GM21528 (cell line): ENCODE measurements around the gene CDH13.

Source experiments
- ATAC-seq: cut with Tn5 transposase; IDR thresholded peaks from one replicate; pipeline ENCODE4 v1.9.1; 2021; ENCODE audit warnings: mild to moderate bottlenecking, moderate library complexity; ENCODE audit not compliant: unreplicated experiment, low FRiP score

The CDH13 gene

DNA sequence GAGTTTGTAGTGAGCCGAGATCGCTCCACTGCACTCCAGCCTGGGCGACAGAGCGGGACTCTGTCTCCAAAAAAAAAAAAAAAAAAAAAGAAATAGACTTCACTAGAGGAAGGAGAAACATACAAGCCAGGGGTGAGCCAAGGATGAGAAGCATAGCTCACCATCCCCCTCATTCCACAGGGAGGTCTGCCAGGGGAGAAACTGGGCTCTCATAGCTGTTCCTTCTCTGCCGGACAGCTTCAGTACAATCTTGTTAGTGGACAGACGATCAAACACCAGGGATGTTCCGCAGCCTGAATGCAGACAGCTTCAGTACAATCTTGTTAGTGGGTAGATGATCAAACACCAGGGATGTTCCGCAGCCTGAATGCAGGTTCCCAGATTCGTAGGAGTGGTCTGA lies 509.6 kb downstream of the CDH13 start:
- no peak for ATAC-seq

DNA sequence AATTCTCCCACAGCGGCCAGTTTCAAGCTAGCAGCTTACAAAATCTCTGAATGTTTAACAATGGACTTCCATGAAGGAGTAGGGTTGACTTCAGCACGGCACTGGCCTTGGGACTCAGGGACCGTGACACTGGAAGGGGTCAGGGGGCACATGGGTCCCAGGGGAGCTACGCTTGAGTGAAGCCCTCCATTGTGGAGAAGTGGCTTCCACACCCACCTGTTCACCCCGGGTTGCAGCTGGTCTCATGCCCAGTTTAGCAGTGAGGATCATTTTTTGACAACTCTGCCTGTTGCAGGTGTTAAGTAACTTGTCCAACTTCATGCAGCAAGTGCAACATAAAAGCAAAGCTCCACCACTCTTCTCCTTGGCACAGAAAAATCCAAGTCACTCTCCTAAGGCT lies 510.2 kb downstream of the CDH13 start:
- no peak for ATAC-seq

DNA sequence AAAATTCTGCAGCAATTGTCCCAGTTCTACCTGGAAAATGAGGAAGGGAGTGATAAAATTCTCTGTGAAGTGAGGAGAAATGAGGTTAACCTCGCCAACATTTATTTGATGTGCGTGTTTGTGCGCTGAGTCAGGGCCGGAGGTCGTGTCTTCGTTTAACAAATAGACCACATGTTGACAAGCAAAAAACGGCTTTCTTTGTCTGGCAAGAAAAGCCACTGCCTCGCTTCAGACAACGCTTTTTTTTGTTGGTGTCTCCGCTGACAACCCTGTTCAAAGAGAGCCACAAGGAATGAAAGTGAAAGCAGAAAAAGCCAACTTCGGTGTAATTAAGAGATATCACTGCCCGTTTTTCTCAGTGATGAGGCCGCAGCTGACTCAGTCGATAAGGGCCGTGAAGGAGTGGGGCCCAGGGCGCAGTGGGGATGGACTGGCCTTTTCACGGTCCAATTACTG lies 510.6 kb downstream of the CDH13 start:
- ATAC-seq = no peak

DNA sequence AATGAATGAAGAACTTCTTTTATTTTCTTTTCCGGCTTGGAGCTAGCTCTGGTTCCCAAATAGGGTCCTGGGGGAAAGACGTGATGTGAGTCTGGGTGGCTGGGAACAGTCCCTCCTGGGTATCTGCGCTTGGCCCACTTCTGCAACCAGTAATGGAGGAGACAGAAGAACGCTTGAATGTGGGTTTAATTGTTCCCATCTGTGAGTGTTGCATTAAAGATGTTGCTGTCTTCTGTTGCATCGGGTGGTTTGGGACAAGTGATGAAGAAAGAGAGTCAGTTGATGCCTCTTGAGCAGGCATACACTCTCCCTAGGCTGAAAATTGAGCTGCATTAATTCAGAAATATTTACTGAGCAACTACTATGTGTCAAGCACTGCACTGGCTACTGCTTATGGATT lies 511.1 kb downstream of the CDH13 start:
- ATAC-seq = no peak

DNA sequence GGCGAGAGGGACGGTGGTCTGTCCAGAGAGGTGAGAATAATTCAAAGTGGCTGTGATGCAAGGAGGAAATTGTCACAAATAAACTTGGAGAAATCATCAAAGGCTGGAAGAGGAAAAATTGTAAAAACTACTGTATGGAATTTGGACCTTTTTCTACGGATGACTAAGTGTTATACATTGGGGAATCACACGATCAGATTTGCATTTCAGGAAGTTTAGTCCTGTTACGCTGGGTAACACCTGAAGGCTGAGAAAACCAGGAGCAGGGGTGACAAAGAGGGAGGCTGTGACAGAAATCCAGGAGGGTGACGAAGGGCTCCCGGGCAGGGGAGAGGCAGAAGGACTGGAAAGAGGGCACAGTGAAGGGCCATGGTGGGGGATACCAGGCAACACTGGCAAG lies 511.7 kb downstream of the CDH13 start:
- no peak for ATAC-seq

DNA sequence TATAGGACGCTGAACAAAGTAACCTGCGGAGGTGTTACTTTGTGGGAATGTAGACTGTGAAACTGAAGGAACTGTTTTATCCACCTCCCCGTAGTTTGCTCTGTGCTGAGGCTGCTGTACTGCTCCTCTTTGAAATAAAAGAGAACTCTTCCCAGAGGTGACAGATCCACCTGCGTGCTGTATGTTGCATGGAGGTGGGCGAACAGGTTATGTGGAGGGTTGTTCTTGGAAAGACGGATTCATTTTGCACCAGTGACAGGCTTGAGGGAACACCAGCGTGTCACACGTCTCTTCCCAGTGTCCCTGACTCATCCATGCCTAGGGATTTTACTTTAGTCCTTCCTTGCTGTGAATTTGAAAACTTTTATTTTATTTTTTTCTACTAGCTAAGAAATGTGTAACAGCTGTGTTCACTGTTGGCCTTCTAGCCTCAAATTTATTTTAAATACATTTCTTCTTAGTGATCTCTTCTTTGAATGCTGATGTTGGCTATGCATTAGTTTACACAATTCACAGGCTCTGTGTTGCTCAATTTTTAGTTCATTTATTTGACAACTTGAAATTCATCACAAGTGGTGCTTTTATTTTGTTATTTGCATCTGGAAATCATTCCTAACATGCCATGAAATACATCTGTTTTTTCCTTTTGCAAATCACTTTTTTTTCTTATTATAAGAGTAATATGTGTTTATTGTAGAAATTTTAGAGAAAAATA lies 512.4 kb downstream of the CDH13 start:
- no peak for ATAC-seq

DNA sequence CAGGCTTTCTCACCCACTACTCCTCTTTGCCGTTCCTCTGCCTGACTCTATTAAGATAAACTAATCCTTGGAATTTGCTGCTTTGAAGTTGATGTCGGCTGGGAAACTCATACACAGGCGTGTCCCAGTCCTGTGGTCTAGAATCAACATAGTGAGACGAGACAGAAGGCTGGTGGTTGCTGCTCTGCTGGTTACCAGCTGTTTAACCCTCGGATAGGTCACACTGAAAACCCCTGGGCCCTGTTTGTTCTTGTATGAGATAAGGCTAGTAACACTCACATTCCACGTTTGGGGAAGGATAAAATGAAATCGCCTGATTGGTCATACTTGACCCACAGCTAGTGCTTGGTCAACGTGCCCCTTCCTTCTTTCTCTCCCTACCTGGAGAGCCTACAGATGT lies 517.0 kb downstream of the CDH13 start:
- no peak for ATAC-seq

DNA sequence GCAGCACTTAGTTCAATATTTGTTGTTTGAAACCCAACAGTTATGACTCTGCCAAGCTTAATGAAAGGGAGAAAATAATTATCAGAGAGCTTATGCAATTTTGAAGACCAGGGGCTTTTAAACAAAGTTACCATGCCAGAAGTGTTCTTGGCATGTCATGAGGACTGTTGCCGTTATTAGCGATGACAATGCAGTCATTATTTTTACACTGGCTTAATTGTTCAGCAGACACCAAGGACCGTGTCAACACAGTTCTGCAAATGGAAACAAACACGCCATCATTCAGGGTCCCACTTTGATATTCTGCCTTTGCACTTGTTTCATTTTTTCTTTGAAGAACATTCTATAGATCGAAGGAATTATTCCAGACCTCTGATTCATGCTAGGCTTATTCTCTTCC lies 518.5 kb downstream of the CDH13 start:
- no peak for ATAC-seq

DNA sequence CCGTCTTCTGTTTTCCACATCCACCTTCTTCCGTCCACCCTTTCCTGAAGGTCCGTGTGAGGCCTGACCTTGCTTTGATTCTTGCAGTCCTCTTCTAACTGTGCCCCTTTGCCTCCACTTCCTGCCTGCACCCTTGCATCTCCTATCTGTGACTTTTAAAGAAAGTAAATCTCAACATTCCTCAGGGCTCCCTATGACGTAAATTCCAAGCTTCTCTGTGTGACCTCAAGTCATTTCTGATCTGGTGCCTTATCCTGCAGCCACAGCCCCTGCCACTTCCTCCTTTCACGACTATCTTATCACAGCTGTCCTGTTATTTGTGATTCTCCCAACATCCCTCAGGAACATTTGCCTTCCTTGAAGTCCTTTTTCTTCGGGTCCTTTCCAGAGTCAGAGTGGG lies 520.5 kb downstream of the CDH13 start:
- no peak for ATAC-seq

DNA sequence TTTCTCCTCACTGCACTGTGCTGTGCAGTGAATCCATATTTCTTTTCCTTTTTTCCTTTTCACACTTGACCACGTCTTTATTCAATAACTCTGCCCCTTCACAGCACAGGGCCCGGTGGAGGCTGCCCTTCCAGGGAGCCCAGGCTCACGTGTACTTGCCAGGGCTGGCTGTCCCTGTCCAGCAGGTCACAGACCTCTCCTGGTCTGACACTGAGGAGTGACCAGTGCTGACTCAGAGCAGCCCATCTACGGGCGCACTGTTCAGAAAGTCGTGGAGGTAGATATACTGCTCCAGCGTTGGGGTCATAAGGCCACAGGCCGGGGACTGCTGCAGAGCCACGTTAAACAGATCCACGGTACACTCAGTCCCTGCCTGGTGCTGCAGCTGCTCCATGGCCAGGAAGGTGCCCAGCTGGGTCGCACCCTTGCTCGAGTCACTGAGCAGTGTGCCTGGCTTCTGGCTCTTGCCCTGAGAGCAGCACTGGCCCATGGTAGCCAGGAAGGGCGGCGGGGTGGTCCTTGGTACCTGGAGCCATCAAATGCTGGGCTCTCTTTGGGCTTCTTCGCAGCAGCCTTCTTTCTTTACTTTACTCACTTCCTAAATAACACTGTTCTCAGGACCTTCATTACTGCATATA lies 531.7 kb downstream of the CDH13 start:
- no peak for ATAC-seq

DNA sequence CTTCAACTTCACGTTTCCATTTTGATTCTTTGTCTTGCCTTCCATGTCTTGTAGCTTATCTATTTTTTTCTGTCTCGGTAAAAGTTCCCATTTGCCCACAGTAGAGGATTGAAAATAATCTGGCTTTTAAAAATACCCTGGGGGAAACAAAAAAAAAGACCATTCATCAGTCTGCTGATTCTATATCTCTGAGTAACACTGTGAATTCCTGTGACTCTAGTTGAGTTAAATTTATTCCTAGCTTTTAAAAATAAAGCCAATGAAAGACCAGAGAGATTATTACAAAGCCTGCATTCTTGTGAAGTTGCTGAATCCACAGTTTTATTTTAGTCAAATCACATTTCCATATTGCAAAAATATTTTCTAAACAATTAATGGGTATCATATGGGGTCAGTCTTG lies 532.3 kb downstream of the CDH13 start:
- no peak for ATAC-seq

DNA sequence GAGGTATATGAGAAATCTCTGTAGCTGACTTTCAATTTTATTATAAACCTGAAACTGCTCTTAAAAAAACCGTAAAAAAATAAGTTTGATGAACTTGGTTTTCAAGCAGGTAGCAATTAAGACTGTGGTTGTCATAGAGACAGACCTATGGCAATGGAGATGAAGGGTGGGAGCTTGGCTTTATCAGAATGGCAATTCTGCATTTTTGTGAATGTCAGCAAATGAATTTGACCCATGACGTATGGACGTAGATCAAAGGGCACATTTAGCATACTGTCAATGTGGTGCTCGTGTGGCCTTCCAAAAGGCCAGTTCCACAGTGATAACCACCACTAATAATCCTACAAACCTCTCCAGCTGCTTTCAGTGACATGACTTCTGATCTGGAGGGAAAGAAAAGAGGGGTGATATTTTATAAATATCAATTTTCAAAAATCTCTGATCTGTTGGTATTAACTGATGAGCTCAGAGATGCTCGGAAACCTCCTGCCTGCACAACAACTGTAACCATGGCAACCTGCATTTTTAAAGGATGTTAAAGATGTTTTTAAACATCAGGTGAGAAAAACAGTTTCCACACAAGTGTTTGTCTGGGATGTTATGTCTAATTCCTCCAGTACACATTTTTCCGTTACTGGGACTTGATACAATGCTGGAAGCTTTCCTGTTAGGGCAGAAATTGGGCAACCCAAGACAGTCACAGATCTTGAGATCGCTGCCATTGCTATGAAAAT lies 533.7 kb downstream of the CDH13 start:
- no peak for ATAC-seq

DNA sequence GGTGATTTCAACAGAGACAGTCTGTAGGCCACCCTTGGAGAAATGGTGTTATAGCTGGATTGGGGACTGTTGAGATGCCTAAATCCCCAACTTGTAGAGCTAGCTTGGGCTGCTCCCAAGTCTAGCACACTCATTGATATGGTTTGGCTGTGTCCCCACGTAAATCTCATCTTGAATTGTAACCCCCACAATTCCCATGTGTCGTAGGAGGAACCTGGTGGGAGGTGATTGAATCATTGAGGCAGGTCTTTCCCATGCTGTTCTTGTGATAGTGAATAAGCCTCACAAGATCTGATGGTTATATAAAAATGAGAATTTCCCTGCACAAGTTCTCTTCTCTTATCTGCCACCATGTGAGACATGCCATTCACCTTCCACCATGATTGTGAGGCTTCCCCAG lies 536.0 kb downstream of the CDH13 start:
- ATAC-seq = no peak

DNA sequence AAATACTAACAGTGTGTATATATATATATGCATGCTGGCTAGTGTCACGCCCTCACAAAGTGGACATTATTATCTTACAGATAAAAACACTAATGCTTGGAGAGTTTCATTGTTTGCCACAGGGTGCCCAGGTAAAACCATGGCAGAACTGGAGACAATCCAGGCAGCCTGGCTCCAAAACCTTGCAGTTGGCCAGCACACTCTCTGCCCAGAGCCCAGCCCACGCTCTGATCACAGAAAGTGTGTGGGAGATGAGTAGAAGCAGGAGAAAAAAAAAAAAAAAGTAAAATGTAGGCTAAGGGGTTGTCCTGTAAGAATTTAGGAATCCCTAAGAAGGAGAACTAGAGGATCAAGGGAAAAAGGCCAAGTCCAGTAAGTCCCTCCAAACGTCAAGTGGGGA lies 538.0 kb downstream of the CDH13 start:
- no peak for ATAC-seq

DNA sequence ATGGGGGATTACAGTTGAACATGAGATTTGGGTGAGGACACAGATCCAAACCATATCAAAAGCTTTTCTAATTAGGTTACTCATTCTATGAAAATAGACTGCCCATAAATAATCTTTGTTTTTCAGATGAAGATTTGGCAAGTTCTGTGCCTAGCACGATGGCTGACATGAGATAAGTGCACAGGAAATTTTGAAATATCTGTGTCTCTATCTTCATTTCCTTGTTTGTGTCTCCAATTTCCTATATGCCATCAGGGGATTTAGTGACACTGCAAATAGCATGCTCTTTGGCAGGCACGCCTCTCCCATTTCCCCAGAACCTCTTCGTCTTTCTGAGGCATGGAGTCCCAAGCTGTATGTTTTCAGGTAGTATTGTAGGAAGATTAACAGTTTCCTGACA lies 544.6 kb downstream of the CDH13 start:
- no peak for ATAC-seq

DNA sequence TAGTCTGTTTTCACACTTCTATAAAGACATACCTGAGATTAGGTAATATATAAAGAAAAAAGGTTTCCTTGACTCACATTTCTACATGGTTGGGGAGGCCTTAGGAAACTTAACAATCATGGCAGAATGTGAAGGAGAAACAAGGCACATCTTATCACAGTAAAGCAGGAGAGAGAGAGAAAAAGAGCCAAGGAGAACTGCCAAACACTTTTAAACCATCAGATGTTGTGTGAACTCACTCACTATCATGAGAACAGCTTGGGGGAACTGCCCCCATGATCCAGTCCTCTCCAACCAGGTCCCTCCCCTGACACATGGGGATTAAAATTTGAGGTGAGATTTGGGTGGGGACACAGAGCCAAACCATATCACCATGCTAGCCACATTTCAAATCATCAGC lies 547.9 kb downstream of the CDH13 start:
- no peak for ATAC-seq

DNA sequence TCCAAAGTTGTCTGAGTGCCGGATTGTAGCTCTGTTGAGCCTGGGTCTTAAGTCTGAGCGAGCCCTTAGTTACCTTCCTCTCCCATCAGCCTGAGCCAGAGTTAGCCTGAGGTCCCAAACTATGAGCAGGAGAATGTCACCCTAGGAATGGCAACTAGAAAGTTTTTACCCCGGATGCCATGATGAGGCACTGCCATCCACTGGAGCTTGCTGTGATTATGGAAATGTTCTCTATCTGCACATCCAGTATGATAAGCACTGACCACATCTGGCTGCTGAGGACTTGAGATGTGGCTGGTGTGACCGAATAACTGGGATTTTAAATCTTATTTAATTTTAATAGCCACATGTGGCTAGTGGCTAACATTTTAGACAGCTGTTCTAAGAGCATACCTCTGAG lies 550.0 kb downstream of the CDH13 start:
- ATAC-seq = no peak

DNA sequence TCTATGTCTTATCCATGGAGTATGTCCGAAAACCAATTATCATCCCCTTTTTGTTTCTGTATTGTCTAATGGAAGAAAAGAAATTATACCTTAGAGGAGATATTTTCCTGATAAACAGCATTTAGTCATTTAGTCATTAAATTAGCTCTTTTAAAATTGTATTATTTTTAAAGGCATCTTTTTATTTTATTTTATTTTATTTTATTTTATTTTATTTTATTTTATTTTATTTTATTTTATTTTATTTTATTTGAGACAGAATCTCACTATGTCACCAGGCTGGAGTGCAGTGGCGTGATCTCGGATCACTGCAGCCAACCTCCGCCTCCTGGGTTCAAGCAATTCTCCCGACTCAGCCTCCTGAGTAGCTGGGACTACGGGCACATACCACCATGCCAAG lies 559.1 kb downstream of the CDH13 start:
- no peak for ATAC-seq

DNA sequence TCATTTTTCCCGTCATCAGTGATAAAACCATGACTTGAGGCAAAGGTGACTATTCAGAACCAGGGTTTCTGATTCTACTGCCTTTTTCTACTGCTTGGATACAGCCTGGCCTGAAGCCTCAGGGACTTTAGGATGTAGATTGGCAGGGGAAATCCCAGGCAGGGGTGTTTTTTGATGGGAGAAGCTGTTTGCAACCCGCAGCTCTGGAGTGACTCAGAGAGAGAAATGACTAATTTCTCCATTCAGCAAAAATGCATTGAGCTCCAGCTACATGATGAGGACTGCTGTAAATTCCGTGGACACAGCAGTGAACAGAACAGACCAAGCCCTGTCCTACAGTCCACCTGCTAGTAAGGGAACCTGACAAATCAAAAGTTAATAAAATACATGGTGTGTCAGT lies 560.6 kb downstream of the CDH13 start:
- no peak for ATAC-seq

DNA sequence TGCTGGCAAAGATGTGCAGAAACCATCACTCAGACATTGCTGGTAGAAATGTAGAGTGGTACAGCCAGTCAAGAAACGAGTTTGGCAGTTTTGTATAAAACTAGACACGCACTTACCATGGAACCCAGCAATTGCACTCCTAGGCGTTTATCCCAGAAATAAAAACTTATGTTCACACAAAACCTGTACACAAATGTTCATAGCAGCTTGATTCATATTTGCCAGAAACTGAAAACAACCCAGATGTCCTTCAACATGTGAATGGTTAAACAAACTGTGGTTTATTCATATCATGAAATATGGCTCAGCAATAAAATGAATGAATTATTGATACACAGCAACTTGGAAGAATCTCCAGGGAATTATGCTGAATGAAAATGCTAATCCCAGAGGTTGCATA lies 570.0 kb downstream of the CDH13 start:
- no peak for ATAC-seq

DNA sequence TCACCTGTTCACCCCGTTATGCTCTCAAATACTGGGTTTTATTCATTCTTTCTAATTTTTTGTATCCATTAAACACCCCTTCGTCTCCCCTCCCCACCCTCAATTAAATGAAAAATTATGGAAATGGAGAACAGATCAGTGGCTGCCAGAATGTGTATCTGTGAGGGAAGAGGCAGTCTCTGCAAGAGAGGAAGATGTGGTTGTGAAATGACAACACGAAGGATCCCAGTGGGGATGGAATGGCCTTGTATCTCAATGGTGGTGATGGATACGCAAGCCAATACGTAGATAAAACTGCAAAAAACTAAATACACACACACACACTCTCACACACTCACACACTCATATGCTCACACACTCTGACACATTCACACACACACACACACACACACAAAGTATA lies 570.7 kb downstream of the CDH13 start:
- no peak for ATAC-seq

DNA sequence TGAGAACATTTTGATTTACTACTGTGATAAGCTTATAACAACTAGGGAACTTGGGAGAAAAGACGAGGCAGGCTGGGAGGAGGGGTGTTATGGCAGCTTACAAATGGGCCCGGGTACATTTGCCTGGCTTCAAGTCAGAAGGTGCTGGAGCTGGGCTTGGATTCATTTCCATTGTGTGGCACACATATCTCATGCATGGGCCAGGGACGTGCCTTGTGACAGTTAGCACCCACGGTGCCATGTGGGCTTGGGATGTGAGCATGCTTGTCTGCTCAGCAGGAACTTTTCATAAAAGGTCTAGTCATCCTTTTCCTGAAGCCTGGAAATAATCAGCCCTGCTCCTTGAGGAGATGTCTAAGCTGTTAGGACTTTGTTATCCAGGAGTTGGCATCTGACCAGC lies 572.2 kb downstream of the CDH13 start:
- no peak for ATAC-seq
